Kidney epithelial cell (primary cell): ENCODE data around the gene FAM20A. TPM values are rescaled to one million over a fixed set of nuclear protein-coding genes. Genes with fewer than 3 reads are reported as not detected.
A peak's percentile ranks its signal among the peaks of the same experiment; 100 is the strongest.

ENCODE experiments used
- DNase-seq: peaks from one replicate; pipeline ENCODE4 v3.0.0-alpha.2; 2010; ENCODE audit warnings: low read depth
- H3K27me3 ChIP-seq: 2 replicates; pipeline ENCODE4 v1.6.0; 2011; ENCODE audit warnings: low read length; ENCODE audit not compliant: control insufficient read depth, insufficient read depth
- H3K36me3 ChIP-seq: 2 replicates; pipeline ENCODE4 v1.5.1; 2011; ENCODE audit warnings: low read length; ENCODE audit not compliant: control insufficient read depth, insufficient read depth
- H3K4me3 ChIP-seq: 2 replicates; pipeline ENCODE4 v1.5.1; 2011; ENCODE audit warnings: low read depth, mild to moderate bottlenecking, control low read depth, low read length
- CTCF ChIP-seq: IDR thresholded peaks from 2 replicates; pipeline ENCODE4 v1.5.1; 2011; ENCODE audit warnings: mild to moderate bottlenecking, moderate library complexity, low read length, control low read depth, inconsistent platforms; ENCODE audit not compliant: insufficient read depth, poor library complexity, severe bottlenecking
- total RNA-seq: library from RNA; depleted of rRNA; stranded (reverse); fragments of >200 nt; gene quantifications from 2 replicates; pipeline ENCODE4 v1.2.3, GENCODE V29; 2015

Gene FAM20A
- total RNA-seq, 1 donor from 2014 or later, result 0.13 TPM

- H3K36me3 ChIP-seq, result peaks cover 1% of the 10 kb centered on the region
- H3K4me3 ChIP-seq, result no peak overlapping the region
- peak; percentile 19 for TF ChIP-seq CTCF
- no peak for DNase-seq
- H3K27me3 ChIP-seq, result no peaks in the 10 kb centered on the region
Observed at GRCh38 chr17:68533887-68534694, 67.1 kb downstream of the FAM20A start.

- DNase-seq, result no peak
- H3K27me3 ChIP-seq, result no peaks in the 10 kb centered on the region
- H3K36me3 ChIP-seq, result peaks cover 1% of the 10 kb centered on the region
- H3K4me3 ChIP-seq, result no peak overlapping the region
- TF ChIP-seq CTCF, result no peak
Observed at GRCh38 chr17:68532826-68533225, 68.3 kb downstream of the FAM20A start.

GRCh38 chr17:68531252-68531651 lies 69.9 kb downstream of the FAM20A start:
- Histone ChIP-seq H3K36me3 (peaks cover 1% of the 10 kb centered on the region), H3K27me3 (no peaks in the 10 kb centered on the region), H3K4me3 (no peak overlapping the region)
- TF ChIP-seq CTCF, result no peak
- no peak for DNase-seq

- no peak overlapping the region for H3K4me3 ChIP-seq
- H3K36me3 ChIP-seq, result peaks cover 1% of the 10 kb centered on the region
- TF ChIP-seq CTCF, result no peak
- DNase-seq, result no peak
- H3K27me3 ChIP-seq, result no peaks in the 10 kb centered on the region
Observed at GRCh38 chr17:68527314-68527713, 73.9 kb downstream of the FAM20A start.

- no peak overlapping the region for H3K4me3 ChIP-seq
- H3K36me3 ChIP-seq, result peaks cover 1% of the 10 kb centered on the region
- no peak for DNase-seq
- no peaks in the 10 kb centered on the region for H3K27me3 ChIP-seq
- TF ChIP-seq CTCF, result no peak
Observed at GRCh38 chr17:68526548-68526947, 74.6 kb downstream of the FAM20A start.

- Histone ChIP-seq H3K27me3 (no peaks in the 10 kb centered on the region), H3K36me3 (peaks cover 4% of the 10 kb centered on the region), H3K4me3 (no peak overlapping the region)
- TF ChIP-seq CTCF, result no peak
- no peak for DNase-seq
Observed at GRCh38 chr17:68522266-68522665, 78.9 kb downstream of the FAM20A start.
